Transverse colon (tissue), 4 donors: Measurements from ENCODE around the gene GTF2A2.

Source experiments
- POLR2A ChIP-seq: fragments of 450-650 bp; IDR thresholded peaks from one replicate; pipeline ENCODE4 v1.6.1; 2016; ENCODE audit warnings: antibody characterized with exemption, mild to moderate bottlenecking, moderate library complexity
- POLR2AphosphoS5 ChIP-seq, 3 donors: sonication (generic); formaldehyde crosslinking; IDR thresholded peaks; one replicate each; pipeline ENCODE4 v1.6.1; 2016; ENCODE audit warnings: antibody characterized with exemption in 3 of 3
- TF ChIP-seq, protein P1 (sequence below), 5 experiments: fragments of 200-600 bp in 3 of 5; fragments of 450-650 bp in 2 of 5; sonication (generic) in 3 of 5; IDR thresholded peaks; 1 replicate in 2 of 5; 2 replicates in 3 of 5; pipeline ENCODE4 v1.5.1; 2016 to 2017; ENCODE audit warnings: antibody characterized with exemption in 5 of 5, inconsistent platforms in 3 of 5, mild to moderate bottlenecking in 2 of 5, moderate library complexity in 1 of 5

DNA sequence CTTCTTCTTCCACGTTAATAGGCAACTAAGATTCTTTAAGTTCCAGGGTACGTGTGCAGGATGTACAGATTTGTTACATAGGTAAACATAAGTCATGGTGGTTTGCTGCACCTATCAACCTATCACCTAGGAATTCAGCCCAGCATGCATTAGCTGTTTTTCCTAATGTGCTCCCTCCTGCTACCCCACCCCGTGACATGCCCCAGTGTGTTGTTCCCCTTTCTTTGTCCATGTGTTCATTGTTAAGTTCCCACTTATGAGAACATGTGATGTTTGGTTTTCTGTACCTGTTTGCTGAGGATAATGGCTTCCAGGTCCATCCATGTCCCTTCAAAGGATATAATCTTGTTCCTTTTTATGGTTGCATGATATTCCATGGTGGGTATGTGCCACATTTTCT lies 21.1 kb downstream of the GTF2A2 start:
- TF ChIP-seq POLR2A, result no peak
- TF ChIP-seq, protein P1, sequence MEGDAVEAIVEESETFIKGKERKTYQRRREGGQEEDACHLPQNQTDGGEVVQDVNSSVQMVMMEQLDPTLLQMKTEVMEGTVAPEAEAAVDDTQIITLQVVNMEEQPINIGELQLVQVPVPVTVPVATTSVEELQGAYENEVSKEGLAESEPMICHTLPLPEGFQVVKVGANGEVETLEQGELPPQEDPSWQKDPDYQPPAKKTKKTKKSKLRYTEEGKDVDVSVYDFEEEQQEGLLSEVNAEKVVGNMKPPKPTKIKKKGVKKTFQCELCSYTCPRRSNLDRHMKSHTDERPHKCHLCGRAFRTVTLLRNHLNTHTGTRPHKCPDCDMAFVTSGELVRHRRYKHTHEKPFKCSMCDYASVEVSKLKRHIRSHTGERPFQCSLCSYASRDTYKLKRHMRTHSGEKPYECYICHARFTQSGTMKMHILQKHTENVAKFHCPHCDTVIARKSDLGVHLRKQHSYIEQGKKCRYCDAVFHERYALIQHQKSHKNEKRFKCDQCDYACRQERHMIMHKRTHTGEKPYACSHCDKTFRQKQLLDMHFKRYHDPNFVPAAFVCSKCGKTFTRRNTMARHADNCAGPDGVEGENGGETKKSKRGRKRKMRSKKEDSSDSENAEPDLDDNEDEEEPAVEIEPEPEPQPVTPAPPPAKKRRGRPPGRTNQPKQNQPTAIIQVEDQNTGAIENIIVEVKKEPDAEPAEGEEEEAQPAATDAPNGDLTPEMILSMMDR (IDR thresholded peaks at IDR 0.05), result no peak
- TF ChIP-seq POLR2AphosphoS5 (IDR thresholded peaks at IDR 0.05), result no peak
